Measurements from ENCODE around the gene EEPD1.

The EEPD1 gene

DNA sequence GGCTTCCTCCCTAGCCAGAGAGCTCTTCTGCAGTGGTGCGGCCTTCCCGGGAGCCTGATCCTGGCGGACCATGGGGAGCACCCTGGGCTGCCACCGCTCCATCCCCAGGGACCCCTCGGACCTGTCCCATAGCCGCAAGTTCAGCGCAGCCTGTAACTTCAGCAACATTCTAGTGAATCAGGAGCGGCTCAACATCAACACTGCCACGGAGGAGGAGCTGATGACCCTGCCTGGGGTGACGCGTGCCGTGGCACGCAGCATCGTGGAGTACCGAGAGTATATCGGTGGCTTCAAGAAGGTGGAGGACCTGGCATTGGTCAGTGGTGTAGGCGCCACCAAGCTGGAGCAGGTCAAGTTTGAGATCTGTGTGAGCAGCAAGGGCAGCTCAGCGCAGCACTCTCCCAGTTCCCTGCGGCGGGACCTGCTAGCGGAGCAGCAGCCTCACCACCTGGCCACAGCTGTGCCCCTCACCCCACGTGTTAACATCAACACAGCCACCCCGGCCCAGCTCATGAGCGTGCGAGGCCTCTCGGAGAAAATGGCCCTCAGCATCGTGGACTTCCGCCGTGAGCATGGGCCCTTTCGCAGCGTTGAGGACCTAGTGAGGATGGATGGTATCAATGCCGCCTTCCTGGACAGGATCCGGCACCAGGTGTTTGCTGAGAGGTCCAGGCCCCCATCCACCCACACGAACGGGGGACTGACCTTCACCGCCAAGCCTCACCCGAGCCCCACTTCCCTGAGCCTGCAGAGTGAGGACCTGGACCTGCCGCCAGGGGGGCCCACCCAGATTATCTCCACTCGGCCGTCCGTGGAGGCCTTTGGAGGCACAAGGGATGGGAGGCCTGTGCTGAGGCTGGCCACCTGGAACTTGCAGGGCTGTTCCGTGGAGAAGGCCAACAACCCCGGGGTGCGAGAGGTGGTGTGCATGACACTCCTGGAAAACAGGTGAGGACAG, 1.5 kb downstream of the EEPD1 start:
- ATAC-seq: no peak
- DNase-seq: no peak

DNA sequence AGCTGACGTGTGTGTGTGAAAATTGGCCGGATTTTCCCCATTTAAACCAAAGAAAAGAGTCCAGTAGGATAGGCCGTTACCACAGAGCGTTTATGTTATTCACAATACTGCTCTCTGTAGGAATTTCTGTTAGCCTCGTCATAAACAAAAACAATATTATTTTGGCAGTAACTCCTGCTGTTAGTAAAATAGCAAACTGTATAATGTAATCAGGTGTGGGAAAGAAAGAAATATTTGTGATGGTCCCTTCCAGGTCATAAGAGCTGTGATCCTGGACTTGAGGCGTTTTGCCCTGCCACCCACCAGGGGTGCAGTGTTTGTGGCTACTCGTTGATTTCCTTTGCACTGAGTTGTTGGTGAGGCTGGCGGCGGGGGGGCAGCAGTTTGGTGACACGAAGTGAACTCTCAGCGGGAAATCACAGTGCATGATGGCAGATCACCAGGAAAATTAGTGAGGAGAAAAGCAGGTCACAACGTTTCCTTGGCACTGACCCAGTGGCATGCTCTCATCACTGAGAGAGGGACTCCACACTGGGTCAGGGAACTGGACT, 2.8 kb downstream of the EEPD1 start:
- no peak for DNase-seq
- ATAC-seq: no peak

DNA sequence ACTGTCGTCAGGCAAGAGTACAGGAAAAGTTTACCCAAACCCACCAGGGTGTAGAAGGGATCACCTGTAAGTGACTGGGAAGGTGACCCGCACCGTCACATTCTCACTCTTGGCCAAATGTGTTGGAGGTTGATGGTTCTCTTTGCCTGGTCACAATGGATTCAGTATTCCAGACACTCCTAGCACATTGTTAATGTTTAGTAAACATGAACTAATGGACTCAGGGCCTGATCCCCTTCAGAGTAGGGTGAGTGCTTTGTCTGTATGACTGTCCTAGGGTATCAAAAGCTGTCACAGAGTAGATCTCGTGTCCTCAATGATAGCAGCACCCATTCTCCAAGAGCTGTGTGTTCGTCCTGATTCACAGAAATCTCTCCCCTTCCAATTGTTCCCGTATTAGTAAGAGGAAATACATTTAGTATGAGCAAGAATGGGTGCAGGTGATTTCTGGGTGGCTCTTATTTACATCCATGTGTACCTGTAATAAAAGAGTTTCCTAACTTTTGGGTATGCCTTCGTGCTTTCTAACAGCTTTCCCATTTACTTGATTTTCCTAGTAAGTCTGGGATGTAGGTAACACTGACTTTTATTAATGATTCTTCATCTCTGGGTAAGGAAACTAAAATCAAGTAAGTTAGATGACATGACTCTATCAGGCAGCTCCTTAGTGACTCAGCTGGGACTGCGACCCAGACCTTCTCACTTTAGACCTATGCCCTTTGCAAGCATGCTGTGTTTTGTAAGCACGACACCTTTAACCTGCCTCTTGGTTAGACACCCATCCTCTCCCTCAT, 4.7 kb downstream of the EEPD1 start:
- DNase-seq: no peak
- no peak for ATAC-seq

DNA sequence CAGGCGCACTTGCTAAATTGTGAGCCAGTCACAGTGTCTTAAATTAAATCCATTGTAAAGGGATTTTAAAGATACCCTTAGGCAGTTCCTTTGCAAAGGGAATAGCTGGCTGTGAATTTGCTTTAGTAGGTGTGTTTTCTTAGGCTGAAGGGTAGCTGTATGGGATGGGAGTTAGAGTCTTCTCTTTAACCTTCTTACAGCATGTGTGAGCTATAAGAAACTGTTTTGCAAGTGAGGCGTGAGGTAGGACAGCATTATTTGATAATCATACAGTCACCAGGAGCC, 5.2 kb downstream of the EEPD1 start:
- DNase-seq: no peak
- ATAC-seq: no peak

DNA sequence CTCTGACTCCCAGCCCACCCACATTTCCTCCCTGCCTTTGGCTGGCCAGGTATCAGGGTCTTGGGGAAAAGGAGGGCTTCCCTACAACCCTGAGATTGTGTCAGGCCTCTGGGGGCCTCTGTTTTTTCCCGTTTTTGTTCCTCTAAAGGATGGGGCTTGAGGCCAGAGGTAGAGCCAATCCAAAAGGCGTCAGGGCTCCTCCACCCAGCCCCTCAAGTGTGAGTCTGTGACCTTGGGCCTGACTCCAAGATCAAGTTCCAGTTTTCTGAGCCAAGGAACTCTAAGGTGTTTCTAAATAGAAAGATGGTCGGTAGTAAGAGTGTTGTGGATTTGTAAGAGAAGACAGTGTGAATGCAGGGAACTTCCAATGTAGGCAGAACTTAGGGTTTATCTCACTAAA, 6.6 kb downstream of the EEPD1 start:
- no peak for ATAC-seq
- DNase-seq: no peak

DNA sequence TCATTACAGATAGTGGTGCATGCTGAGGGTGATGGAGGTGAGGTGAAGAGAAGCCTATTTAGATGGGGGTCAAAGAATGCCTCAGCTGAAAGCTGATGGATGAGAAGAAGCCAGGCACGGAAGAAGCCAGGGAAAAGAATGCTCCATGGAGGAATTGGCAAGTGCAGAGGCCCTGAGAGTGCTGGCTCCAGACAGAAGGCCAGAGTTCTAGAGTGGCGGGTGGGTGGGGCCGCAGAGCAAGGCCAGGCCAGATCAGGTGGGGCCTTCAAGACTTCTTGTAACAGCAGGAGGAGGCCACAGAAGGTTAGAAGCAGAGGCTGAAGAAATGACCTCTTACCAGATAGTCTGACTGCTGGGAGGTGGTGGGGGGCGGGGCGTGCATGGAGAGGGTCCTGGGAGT, 7.3 kb downstream of the EEPD1 start:
- DNase-seq: no peak
- ATAC-seq: no peak

DNA sequence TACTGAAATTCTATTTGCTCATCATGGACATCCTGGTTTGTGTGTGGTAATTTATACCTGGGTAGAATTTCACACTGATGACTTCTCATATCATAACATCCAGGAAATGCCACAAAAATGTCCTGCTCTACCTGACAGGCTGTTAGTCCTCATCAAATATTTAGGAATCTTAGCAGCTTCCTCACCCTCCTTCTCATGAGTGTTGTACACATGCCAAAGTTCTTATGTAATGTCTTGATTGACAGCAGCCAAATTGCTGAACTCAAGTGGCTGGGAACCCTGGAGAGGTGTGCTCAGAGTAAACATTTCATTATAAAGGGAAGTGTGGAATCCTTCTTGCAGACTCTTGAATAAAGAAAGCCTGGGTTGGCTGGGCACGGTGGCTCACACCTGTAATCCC, 8.9 kb downstream of the EEPD1 start:
- ATAC-seq (no peak), DNase-seq (no peak)

DNA sequence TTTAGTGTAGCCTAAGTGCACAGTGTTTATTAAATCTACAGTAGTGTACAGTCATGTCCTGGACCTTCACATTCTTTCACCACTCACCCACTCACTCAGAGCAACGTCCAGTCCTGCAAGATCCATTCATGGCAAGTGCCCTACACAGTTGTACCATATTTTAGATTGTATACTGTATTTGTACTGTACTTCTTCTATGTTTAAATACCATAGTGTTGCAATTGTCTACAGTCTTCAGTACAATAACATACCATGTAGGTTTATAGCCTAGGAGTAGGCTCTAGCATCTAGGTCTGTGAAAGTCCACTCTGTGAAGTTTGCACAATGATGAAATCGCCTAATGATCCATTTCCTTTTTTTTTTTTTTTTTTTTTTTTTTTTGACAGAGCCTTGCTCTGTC, 12.0 kb downstream of the EEPD1 start:
- ATAC-seq: no peak
- DNase-seq: no peak

DNA sequence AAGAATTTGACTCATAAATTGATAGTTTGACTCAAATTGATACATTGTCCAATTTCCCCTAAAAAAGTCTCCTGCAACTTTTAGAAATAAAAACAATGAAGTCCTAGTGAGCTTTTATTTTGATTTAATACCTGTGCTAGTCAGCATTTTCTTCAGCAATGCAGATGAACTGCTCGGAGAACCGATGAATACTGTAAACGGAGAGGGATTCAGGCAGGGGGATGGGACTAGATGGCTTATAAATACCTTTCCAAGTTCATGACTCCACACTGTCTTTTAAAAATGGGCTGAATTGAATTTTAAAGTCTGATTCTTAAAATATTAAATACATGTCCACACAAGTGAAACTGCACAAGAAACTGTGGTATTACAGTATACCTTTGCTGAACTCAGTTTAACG, 12.7 kb downstream of the EEPD1 start:
- ATAC-seq (no peak), DNase-seq (no peak)

DNA sequence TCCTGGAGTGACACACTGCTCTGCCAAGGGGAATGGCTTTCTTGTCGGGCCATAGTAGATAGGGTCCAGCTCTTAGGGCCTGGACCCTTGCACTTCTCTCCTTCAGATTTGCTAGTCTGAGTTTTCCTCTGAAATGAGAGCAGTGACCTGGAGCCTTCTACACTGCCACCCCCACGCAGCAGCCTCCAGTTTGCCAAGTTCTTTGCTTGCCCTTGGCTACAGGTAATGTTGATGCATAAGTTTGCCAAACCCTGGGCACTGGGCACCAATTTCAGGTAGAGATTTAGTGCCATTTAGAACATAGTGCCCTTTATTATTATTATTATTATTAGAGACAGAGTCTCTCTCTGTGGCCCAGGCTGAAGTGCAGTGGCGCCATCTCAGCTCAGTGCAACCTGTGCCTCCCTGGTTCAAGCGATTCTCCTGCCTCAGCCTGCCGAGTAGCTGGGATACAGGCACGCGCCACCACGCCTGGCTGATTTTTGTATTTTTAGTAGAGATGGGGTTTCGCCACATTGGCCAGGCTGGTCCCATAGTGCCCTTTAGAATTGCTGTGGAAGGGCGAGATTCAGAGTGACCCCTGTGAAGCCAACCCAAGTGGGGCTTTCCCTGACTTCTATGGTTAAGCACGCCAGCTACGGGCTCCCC, 14.5 kb downstream of the EEPD1 start:
- DNase-seq (no peak), ATAC-seq (no peak)

DNA sequence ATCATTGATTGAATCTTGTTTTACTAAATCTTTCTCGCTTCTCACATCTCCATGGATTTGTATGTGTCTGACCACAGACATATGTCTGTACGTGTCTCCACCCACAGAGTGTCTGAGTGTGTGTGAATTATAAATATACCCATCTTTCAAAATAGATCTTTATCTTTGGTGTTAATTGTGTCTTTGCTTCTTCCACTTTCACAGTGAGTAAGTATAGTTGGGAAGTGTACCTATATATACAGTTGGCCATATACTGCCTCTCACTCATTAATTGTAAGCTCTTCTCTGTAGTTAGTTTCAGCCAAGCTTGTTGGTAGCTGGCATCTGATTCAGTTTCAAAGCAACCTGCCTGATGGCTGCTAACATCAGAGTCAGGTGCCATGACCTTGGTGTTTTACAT, 18.4 kb downstream of the EEPD1 start:
- no peak for DNase-seq
- ATAC-seq: peak; percentile 58

DNA sequence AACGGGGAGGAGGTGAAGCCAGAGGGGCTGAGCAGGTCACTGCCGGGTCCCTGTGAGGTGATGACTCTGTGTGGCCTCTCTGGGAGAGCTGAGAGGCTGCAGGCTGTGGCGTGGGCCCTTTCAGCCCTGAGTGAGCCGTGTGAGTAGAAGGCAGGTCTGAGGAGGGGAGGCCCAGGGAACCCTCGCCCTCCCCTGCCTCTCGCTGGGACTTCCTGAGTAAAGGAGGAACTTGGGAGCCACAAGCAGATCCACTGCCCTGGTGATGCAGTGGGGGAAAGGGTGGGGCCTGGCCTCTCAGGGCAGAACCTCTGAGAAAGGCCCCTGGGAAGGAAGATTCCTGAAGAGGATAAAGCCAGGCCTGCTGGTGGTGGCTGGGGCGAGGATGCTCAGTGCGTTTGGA, 22.8 kb downstream of the EEPD1 start:
- ATAC-seq (no peak), DNase-seq (no peak)

DNA sequence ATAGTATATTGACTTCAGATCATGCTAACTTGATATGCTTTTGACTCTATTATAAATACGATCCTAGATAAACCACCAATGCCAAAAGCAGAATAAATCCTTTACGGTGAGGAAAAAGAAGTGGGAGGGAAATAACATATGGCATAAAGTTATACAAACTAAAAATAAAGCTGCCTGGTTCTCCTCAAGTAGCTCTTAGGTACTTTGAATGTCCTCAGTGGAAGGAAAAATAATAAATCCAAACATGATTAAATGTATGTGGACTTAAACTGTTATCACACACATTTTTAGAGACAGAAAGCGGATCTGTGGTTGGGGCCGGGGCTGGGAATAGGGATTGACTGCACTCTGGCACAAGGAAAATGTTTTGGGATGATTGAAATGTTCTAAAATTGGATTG, 23.6 kb downstream of the EEPD1 start:
- ATAC-seq: no peak
- DNase-seq: no peak

DNA sequence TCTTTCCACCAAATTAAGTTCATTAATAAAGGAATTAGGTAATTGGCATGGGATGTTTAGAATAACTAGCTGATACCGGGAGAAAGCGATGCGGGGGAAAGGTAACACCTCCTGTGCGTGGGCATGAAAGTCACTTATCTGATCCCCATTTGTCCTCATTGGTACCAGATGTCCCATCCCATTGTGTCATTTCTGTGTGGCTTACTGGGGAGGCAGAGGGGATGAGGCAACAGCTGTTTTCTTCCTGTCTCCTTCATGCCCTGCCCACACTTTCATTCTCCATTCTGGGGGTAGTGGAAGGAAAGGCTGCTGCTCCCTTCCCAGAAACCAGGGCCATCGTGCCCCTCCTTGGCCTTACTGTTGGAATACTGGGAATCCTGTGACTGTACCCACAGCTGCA, 27.1 kb downstream of the EEPD1 start:
- no peak for ATAC-seq

DNA sequence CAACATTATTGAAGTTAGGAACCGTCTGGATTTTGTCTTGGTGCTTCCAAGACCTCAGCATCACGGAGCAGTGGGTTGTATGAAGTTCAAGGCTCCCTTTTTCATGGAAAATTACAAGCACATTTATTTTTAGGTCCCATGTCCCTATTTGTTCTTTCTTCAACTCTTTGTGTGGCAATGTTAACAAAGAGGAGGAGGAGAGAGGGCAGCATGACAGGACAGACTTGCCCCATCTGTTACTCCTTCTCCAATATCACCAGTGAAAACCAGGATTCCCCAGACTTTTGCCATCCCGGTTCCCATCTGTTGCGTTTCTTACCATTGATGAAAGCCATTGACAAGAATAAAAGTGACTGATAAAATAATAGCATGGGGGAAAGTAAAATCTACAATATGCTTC, 28.6 kb downstream of the EEPD1 start:
- ATAC-seq: no peak
- DNase-seq: no peak

More for the DNA sequence above, 27.1 kb downstream of the EEPD1 start:
- DNase-seq: no peak

DNA sequence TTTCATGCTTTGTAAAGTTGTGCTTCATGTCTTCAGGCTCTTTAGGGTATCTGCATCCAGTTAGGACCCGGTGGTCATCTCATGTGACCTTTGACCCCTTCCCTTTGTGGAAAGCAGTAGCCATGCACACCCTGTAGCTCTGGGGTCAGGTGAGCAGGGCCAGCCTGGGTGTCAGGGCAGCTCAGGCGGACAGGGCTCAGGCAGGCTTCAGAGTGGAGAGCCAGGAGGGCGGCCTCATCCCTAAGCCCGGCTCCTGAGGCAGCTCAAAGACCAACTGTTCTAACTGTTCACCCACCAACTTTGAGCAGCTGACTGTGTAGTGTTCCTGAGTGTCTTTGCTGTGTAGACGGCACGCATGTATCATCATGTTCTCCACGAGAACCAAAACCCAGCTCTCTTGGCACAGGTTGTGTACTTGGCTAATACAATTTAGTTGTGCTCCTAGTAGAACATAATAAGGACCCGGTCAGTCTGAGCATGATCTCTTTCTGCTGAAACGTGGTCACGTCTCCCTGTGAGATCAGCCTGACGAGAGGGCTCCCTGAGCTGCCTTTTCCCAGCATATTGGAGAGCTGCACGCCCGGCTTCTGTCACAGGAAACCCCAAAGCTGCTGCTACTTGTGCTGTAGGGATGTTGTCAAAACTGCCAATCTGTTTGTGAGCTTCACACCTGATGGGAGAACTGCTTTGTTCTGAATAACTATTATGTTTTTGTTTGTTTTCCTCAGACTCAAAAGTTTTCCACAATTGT, 30.0 kb downstream of the EEPD1 start:
- ATAC-seq (no peak), DNase-seq (no peak)

DNA sequence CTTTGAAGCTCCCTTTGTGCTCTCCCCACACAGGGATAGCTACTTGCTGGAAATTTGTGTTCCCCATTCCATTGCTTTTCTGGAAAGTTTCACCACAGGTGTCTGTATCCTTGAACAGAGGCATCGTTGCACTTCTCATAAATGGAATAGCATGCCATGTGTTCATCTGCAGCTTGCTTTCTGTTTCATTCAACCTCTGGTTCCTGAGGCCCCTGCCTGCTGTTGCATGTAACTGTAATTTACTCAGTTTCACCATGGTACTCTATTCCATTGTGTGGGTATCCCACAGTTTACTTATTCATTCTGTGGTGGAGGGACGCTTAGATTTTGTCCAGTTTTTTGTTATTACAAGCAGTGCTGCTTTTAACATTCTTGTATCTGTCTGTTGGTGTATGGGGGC, 32.0 kb downstream of the EEPD1 start:
- no peak for ATAC-seq
- no peak for DNase-seq

DNA sequence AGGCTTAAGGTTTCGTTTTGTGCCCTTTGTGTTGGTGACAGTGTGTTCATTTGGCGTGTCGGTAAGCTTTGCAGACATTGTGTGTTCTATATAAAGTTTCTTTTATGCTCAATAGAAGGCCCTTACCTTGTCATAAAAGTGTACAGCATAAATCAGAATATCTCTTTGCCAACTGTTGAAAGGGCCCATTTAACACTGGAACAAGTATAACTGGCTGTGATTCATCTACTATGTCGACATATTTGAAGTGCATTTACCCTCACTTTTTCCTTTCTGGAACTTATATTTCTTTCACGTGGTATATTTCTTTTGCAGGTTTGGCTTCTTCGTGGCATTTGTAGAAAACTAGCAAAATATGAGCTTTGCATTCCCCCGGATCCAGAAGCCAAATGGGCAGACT, 32.7 kb downstream of the EEPD1 start:
- DNase-seq (no peak), ATAC-seq (no peak)

DNA sequence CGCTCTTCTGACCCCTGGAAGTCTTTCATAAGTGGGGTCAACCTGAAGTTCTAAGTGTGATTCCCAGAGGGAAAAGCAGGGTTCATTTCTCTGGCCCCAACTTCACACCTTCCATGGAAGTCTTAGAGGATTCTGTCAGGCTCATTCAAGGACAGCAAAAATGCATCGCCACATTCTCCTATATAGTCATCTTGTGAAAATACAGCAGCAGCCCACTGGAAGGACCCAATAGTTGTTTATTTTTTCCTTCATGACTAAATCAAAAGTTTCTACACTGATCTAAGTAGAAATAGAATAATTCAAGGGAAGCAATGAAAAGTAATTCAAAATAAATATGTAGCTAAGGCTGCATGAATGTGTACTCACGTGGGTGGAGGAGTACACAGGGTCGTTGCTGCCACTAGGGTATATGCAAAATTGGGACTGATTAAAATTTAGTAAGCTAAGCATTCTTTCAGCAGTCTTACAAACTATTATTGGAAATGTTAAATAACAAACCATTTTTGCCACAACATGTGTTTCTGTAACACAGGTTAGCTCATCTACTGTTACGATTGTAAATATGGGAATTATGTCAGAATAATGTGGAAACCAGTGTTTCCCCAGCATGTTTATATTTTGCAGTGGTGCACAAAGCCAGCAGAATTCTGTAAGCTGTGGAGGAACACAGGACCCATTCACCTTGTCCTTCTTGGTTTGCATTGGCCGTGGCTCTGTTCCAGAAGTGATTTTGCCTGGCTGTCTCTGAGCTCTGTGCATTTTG, 33.5 kb downstream of the EEPD1 start:
- DNase-seq (no peak), ATAC-seq (no peak)

DNA sequence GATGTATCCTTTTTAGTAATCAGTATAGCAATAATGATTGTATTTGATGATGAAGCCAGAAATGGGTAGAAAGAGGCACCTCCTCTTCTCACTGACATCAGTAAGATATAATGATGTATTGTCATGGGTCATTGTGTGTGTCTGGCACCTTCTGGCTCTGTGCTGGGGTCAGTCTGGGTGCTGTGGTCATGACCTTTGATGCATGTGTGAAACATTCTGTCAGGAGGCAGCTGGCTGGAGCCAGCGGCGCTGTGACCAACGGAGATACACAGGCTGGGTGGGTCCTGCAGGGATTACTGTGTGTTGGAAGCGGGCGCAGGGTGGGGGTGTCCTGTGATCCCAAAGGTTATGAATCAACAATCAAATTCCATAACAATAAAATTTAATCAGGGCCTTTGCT, 35.2 kb downstream of the EEPD1 start:
- DNase-seq (no peak), ATAC-seq (no peak)

DNA sequence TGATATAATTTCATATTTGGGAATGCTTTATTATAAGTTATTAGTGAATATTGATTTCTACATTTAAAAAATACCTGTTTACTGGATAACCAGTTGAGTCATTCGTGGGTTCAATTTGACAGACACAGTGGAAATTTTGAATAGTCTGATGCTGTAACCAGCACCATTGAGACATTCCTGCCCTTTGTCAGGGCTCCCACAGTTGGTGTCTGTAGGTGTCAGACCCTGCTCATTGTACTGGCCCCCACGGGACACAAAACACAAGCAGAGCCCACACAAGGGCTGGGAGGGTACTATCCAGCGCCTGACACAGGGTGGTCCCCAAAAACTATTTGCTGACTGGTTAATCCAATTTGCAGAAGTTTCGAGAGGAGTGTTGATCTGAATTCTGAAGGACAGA, 35.9 kb downstream of the EEPD1 start:
- peak; percentile 65 for ATAC-seq

More for the DNA sequence above, 35.9 kb downstream of the EEPD1 start:
- no peak for DNase-seq

Measured in stimulated activated naive CD8-positive, alpha-beta T cell treated with anti-CD3 and anti-CD28 coated beads, Interleukin-15, Interleukin-2, amounts not matched to agents 100 U/mL and 50 U/mL, for 24 hours (primary cell).